ENCODE measurements around the gene FOXO6. TPM values are rescaled to one million over a fixed set of nuclear protein-coding genes. Genes with fewer than 3 reads are reported as not detected.

FOXO6 gene
- total and polyA plus RNA-seq, 9 of the 15 experiments (the other 6 are each of a cell fraction or from before 2014, with no cell fraction given) = 0.04 to 0.31 (median 0.12) TPM; not detected in 5

DNA sequence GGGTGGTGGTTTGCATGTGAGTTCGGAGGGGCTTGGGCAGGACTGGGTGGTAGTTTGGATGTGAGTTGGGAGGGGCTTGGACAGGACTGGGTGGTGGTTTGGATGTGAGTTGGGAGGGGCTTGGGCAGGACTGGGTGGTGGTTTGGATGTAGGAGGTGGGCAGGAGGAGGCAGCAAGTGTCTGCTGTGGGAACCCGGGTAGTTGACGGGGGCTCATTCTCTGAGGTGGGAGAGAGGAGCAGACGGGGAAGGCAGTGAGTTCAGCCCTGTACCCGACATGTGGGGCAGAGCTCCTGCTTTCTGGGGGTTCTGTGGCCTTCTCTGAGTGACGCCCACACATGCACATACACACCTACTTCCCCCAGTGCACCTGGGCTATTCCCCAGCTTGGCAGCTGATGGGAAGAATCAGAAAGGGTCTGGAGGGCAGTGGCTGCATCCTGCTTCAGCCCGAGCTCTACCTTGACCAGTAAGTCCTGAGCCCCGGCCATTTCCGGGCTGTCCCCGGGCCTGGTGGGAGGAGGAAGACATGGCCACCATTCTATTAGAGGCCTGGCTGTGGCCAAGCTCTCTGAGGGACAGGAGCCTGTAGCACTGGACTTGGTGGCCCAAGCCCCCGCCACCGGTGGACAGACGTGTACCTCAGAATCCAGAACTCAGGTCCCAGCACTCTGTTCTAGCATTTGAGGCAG lies 65.1 kb downstream of the FOXO6 start:
- 2% methylated on average over 13 of the region's 13 CpGs for WGBS (ENCODE audit: insufficient coverage, low coverage, missing lambda C conversion rate)
- peaks cover 20 to 55% of the 10 kb centered on the region in 2 experiments for H3K27me3 ChIP-seq (ENCODE audit: control insufficient read depth in 2 of 2, insufficient read depth in 2 of 2, low read length in 2 of 2)
- peaks cover 0 to 12% of the 10 kb centered on the region in 2 experiments; a peak in 1 of 5 replicates for H3K4me1 ChIP-seq (replicated peaks in 1 of 2; ENCODE audit: control insufficient read depth in 2 of 2, insufficient read depth in 2 of 2, low read length in 2 of 2)
- intact Hi-C loops (cut with micrococcal nuclease) (loop anchor here (10.0 kb wide), 1 partner anchor 392 kb away; no protein-coding TSS in a partner anchor), in situ Hi-C loops (cut with MboI) (no loop called here)
- no peaks in the 10 kb centered on the region for H3K36me3 ChIP-seq (ENCODE audit: control insufficient read depth, insufficient read depth, low read length)
- no peak overlapping the region for H3K27ac ChIP-seq (ENCODE audit: extremely low read depth, low read depth, low read length)
- H3K9me3 ChIP-seq (replicated peaks; ENCODE audit: control insufficient read depth, insufficient read depth, low read depth, low read length) = peaks cover 3% of the 10 kb centered on the region; the same call in 1 of the 2 replicates
- H3K79me2 ChIP-seq (ENCODE audit: control insufficient read depth, insufficient read depth, low read length) = no peaks in the 10 kb centered on the region
- BruUV-seq (replicated peaks) = no TSS peak
- H3K9me1 ChIP-seq (ENCODE audit: control insufficient read depth, insufficient read depth, low read length) = peaks cover 2% of the 10 kb centered on the region
- H2AFZ ChIP-seq (ENCODE audit: low read depth, low read length) = no peak overlapping the region
- H4K20me1 ChIP-seq (replicated peaks; ENCODE audit: control insufficient read depth, insufficient read depth, low read length) = peaks cover 9% of the 10 kb centered on the region
- no peak for TF ChIP-seq ELF2 (CRISPR knock-in tag; IDR thresholded peaks at IDR 0.05)
- TF ChIP-seq ZNF165 (CRISPR knock-in tag; IDR thresholded peaks at IDR 0.05; ENCODE audit: borderline replicate concordance) = no peak
- TF ChIP-seq DMBX1 (CRISPR knock-in tag; IDR thresholded peaks at IDR 0.05; ENCODE audit: borderline replicate concordance) = no peak
- no peak overlapping the region for H3K9ac ChIP-seq (ENCODE audit: insufficient read depth in 1 of 2, low read depth in 2 of 2, low read length in 2 of 2)
- no peak overlapping the region for H3K4me3 ChIP-seq
- DNase-seq (ENCODE audit: extremely low read depth in 1 of 4, low spot score in 3 of 4) (no peak), ATAC-seq (no peak), FAIRE-seq (no peak)
- CTCF ChIA-PET (ENCODE audit: low intra/inter-chr PET ratio) = no interaction called here
- POLR2A ChIA-PET = interaction anchor here (1.7 kb wide), 1 partner anchor 150 kb away, joined by 6 read pairs; no protein-coding TSS in a partner anchor
- no peak overlapping the region for H3K4me2 ChIP-seq (ENCODE audit: insufficient read depth, low read length)

Data from K562 (cell line).